22Rv1 (cell line): ENCODE data around the gene STRBP.

Source experiments
- ZFX ChIP-seq: fragments of 450-650 bp; IDR thresholded peaks from 2 replicates; pipeline ENCODE4 v1.6.1; 2017; ENCODE audit warnings: antibody characterized with exemption, borderline replicate concordance
- TF ChIP-seq, protein P1 (sequence below): fragments of 450-650 bp; IDR thresholded peaks from 2 replicates; pipeline ENCODE4 v1.5.1; 2017; ENCODE audit warnings: mild to moderate bottlenecking

DNA sequence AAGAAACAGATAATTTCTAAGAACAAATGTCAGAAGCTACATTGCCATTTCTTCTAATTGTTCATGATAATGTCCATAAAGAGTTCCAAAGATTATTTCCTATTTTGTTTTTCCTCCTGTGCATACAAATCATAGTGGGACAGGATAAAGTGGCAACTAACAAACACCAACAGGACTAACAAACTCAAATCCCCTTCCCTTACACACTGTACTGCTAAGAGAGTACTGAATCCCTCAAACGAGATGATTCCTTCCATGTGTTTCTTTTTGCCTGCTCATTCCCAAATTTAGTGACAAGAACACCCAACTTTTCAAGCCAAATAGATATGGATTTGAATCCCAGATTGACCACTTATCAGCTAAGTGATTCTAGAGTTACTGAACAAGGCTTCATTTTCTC, 15.2 kb downstream of the STRBP start:
- TF ChIP-seq, protein P1, sequence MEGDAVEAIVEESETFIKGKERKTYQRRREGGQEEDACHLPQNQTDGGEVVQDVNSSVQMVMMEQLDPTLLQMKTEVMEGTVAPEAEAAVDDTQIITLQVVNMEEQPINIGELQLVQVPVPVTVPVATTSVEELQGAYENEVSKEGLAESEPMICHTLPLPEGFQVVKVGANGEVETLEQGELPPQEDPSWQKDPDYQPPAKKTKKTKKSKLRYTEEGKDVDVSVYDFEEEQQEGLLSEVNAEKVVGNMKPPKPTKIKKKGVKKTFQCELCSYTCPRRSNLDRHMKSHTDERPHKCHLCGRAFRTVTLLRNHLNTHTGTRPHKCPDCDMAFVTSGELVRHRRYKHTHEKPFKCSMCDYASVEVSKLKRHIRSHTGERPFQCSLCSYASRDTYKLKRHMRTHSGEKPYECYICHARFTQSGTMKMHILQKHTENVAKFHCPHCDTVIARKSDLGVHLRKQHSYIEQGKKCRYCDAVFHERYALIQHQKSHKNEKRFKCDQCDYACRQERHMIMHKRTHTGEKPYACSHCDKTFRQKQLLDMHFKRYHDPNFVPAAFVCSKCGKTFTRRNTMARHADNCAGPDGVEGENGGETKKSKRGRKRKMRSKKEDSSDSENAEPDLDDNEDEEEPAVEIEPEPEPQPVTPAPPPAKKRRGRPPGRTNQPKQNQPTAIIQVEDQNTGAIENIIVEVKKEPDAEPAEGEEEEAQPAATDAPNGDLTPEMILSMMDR, result no peak
- no peak for TF ChIP-seq ZFX
